ENCODE results near the gene HPS3. TPM values are rescaled to one million over a fixed set of nuclear protein-coding genes. Genes with fewer than 3 reads are reported as not detected.

HPS3 gene
- polyA plus RNA-seq, 1 donor = 13.5 TPM

GRCh38 chr3:149122721-149123578 is 6.5 kb upstream of the HPS3 start:
- DNase-seq = no peak

- no peak for DNase-seq
Observed at GRCh38 chr3:149128821-149129220, 617 bp upstream of the HPS3 start.

- no peak for DNase-seq
Observed at GRCh38 chr3:149131589-149131988, 2.2 kb downstream of the HPS3 start.

GRCh38 chr3:149134575-149134974 is 5.1 kb downstream of the HPS3 start:
- DNase-seq = no peak

GRCh38 chr3:149142682-149143081 is 13.2 kb downstream of the HPS3 start:
- DNase-seq = no peak

- no peak for DNase-seq
Observed at GRCh38 chr3:149145356-149145755, 15.9 kb downstream of the HPS3 start.

GRCh38 chr3:149145974-149146373 is 16.5 kb downstream of the HPS3 start:
- no peak for DNase-seq

GRCh38 chr3:149150436-149150835 is 21.0 kb downstream of the HPS3 start:
- DNase-seq = no peak

GRCh38 chr3:149151843-149152242 is 22.4 kb downstream of the HPS3 start:
- DNase-seq = no peak

GRCh38 chr3:149152420-149152819 is 23.0 kb downstream of the HPS3 start:
- DNase-seq = no peak

GRCh38 chr3:149153402-149153801 is 24.0 kb downstream of the HPS3 start:
- DNase-seq = no peak

GRCh38 chr3:149160754-149161300 is 31.4 kb downstream of the HPS3 start:
- no peak for DNase-seq

- DNase-seq = no peak
Observed at GRCh38 chr3:149162007-149162406, 32.6 kb downstream of the HPS3 start.

- DNase-seq = no peak
Observed at GRCh38 chr3:149163066-149163465, 33.6 kb downstream of the HPS3 start.

- DNase-seq = no peak
Observed at GRCh38 chr3:149167898-149168297, 38.5 kb downstream of the HPS3 start.

- no peak for DNase-seq
Observed at GRCh38 chr3:149170672-149171071, 41.2 kb downstream of the HPS3 start.

GRCh38 chr3:149174901-149175300 is 45.5 kb downstream of the HPS3 start:
- DNase-seq = no peak

GRCh38 chr3:149177122-149177521 is 47.7 kb downstream of the HPS3 start:
- no peak for DNase-seq

GRCh38 chr3:149179220-149179619 is 49.8 kb downstream of the HPS3 start:
- DNase-seq = no peak

- peak; percentile 58 for DNase-seq
Observed at GRCh38 chr3:149180057-149180573, 50.7 kb downstream of the HPS3 start.

- DNase-seq = no peak
Observed at GRCh38 chr3:149181182-149181581, 51.7 kb downstream of the HPS3 start.

- no peak for DNase-seq
Observed at GRCh38 chr3:149186219-149186618, 56.8 kb downstream of the HPS3 start.

- DNase-seq = no peak
Observed at GRCh38 chr3:149186721-149187120, 57.3 kb downstream of the HPS3 start.

- DNase-seq = no peak
Observed at GRCh38 chr3:149188494-149188893, 59.1 kb downstream of the HPS3 start.
